ENCODE measurements around the gene ITPR1. TPM values are rescaled to one million over a fixed set of nuclear protein-coding genes. Genes with fewer than 3 reads are reported as not detected.

The ITPR1 gene
- polyA plus RNA-seq, 1 of the 3 experiments (the other 2 are of a cell fraction) = 5.9 TPM

GRCh38 chr3:4724051-4724629, 231.0 kb downstream of the ITPR1 start:
- Histone ChIP-seq H3K79me2 (ENCODE audit: insufficient read depth) (no peaks in the 10 kb centered on the region), H4K20me1 (ENCODE audit: insufficient read depth) (no peaks in the 10 kb centered on the region), H3K9me3 (no peaks in the 10 kb centered on the region), H3K9me2 (no peaks in the 10 kb centered on the region), H3K4me2 (peak overlapping the region; percentile 27; the same call in 1 of the 2 replicates), H3K9ac (no peak overlapping the region), H3K27ac (ENCODE audit: low read depth in 2 of 2, low read length in 1 of 2) (no peak overlapping the region; a peak in 1 of 4 replicates), H3F3A (replicated peaks; ENCODE audit: insufficient read depth) (peaks cover 23% of the 10 kb centered on the region), H3K4me3 (ENCODE audit: low read depth in 2 of 2, low read length in 1 of 2) (no peak overlapping the region), H3K27me3 (ENCODE audit: insufficient read depth) (no peaks in the 10 kb centered on the region), H3K36me3 (replicated peaks in 1 of 2; ENCODE audit: control insufficient read depth in 1 of 2, insufficient read depth in 2 of 2, low read length in 1 of 2) (no peaks in the 10 kb centered on the region), H3K4me1 (ENCODE audit: control insufficient read depth in 1 of 2, insufficient read depth in 2 of 2, low read depth in 1 of 2, low read length in 1 of 2) (peaks cover 25 to 29% of the 10 kb centered on the region in 2 experiments), H2AFZ (ENCODE audit: low read depth) (no peak overlapping the region)
- no peak for DNase-seq
- WGBS (ENCODE audit: low lambda C conversion rate) = 88% methylated on average over 10 of the region's 10 CpGs
- TF ChIP-seq EZH2phosphoT487 (IDR thresholded peaks at IDR 0.05; ENCODE audit: borderline replicate concordance, low read depth) (no peak), PBX3 (IDR thresholded peaks at IDR 0.05) (no peak), MEF2A (IDR thresholded peaks at IDR 0.05; ENCODE audit: borderline replicate concordance, low read depth) (no peak), SIN3A (IDR thresholded peaks at IDR 0.05; ENCODE audit: borderline replicate concordance, low read depth, low read length) (no peak), GATA2 (CRISPR knock-in tag; IDR thresholded peaks at IDR 0.05) (no peak), FOXJ3 (CRISPR knock-in tag; IDR thresholded peaks at IDR 0.05) (no peak), TAF1 (IDR thresholded peaks at IDR 0.05; ENCODE audit: borderline replicate concordance, low read depth, low read length) (no peak), POLR2AphosphoS5 (IDR thresholded peaks at IDR 0.05; ENCODE audit: low read depth, low read length) (no peak)
- ChIA-PET CTCF (interaction anchor here (1.6 to 2.0 kb wide), 2 partner anchors 8 to 303 kb away, joined by 3 to 5 read pairs; no protein-coding TSS in a partner anchor), POLR2A (no interaction called here)

GRCh38 chr3:4726549-4726948, 233.4 kb downstream of the ITPR1 start:
- no peak overlapping the region for H2AFZ ChIP-seq (ENCODE audit: low read depth)
- H3F3A ChIP-seq (replicated peaks; ENCODE audit: insufficient read depth) = peaks cover 9% of the 10 kb centered on the region
- TF ChIP-seq PBX3 (IDR thresholded peaks at IDR 0.05) = no peak
- no peak for TF ChIP-seq CTCF (IDR thresholded peaks at IDR 0.05)
- TF ChIP-seq, protein P1, sequence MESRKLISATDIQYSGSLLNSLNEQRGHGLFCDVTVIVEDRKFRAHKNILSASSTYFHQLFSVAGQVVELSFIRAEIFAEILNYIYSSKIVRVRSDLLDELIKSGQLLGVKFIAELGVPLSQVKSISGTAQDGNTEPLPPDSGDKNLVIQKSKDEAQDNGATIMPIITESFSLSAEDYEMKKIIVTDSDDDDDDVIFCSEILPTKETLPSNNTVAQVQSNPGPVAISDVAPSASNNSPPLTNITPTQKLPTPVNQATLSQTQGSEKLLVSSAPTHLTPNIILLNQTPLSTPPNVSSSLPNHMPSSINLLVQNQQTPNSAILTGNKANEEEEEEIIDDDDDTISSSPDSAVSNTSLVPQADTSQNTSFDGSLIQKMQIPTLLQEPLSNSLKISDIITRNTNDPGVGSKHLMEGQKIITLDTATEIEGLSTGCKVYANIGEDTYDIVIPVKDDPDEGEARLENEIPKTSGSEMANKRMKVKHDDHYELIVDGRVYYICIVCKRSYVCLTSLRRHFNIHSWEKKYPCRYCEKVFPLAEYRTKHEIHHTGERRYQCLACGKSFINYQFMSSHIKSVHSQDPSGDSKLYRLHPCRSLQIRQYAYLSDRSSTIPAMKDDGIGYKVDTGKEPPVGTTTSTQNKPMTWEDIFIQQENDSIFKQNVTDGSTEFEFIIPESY (IDR thresholded peaks at IDR 0.05; ENCODE audit: borderline replicate concordance, low read depth) = no peak
- no peak overlapping the region for H3K4me2 ChIP-seq
- H3K9me3 ChIP-seq = no peaks in the 10 kb centered on the region
- no peak overlapping the region for H3K27ac ChIP-seq (ENCODE audit: low read depth in 2 of 2, low read length in 1 of 2)
- ChIA-PET CTCF (interaction anchor here (1.0 to 2.3 kb wide), 7 partner anchors 8 to 334 kb away, joined by 3 to 11 read pairs (median 4); no protein-coding TSS in a partner anchor), POLR2A (no interaction called here)
- H3K4me1 ChIP-seq (ENCODE audit: control insufficient read depth in 1 of 2, insufficient read depth in 2 of 2, low read depth in 1 of 2, low read length in 1 of 2) = peaks cover 12 to 17% of the 10 kb centered on the region in 2 experiments
- DNase-seq = no peak
- no peaks in the 10 kb centered on the region for H4K20me1 ChIP-seq (ENCODE audit: insufficient read depth)
- WGBS (ENCODE audit: low lambda C conversion rate) = 79% methylated on average over 5 of the region's 5 CpGs
- no peak overlapping the region for H3K9ac ChIP-seq
- no peaks in the 10 kb centered on the region for H3K9me2 ChIP-seq
- H3K27me3 ChIP-seq (ENCODE audit: insufficient read depth) = no peaks in the 10 kb centered on the region
- H3K79me2 ChIP-seq (ENCODE audit: insufficient read depth) = no peaks in the 10 kb centered on the region
- H3K4me3 ChIP-seq (ENCODE audit: low read depth in 2 of 2, low read length in 1 of 2) = no peak overlapping the region
- H3K36me3 ChIP-seq (replicated peaks in 1 of 2; ENCODE audit: control insufficient read depth in 1 of 2, insufficient read depth in 2 of 2, low read length in 1 of 2) = no peaks in the 10 kb centered on the region

Measured in SK-N-SH (cell line).